Stimulated activated CD8-positive, alpha-beta memory T cell treated with anti-CD3 and anti-CD28 coated beads, Interleukin-12 subunit alpha, Interleukin-12 subunit beta, amount 100 ng/mL, for 4 hours (primary cell): ENCODE measurements around the gene PTBP1.

Experiments used
- DNase-seq: peaks from one replicate; pipeline ENCODE4 v3.0.0-alpha.2; 2020; ENCODE audit warnings: low read depth

PTBP1 gene

DNA sequence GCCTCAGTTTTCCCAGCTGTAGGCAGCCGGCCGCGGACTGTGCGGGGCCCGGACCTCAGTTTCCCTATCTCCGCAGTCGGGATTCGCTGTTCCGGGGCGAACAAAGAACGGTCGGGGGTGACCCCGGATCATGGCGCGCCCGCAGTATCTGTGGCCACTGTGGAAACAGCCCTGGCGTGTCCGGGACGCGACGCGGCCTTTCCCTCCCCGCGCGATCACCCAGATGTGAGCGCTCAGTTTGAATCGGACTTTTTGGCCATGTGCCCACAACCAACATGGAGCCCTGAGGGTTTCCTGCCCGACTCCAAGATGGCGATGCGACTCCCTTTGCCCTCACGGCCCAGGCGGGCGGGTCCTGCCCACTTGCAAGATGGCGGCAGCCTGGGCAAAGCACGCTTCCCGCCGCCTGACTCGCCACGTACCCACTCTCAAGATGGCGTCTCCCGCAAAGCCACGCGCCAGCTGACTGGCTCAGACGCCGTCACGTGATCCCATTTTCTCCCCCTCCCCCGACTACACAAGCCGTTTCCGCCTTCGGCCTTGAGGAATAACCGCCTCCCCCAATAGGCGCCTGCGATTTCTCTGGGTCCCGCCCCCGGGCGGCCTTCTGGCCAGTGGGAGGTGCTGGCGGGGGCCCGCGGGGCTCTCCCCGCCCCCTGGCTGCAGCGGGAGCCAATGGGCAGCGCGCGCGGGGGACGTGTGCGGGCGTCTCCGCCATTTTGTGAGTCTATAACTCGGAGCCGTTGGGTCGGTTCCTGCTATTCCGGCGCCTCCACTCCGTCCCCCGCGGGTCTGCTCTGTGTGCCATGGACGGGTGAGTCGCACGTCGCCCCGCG lies at the start of gene PTBP1:
TSS of gene PTBP1 (plus strand) at position 761 of the 836 bp plus-strand sequence. CDS start at position 807, 46 bp downstream.
- DNase-seq, result peak; percentile 98

DNA sequence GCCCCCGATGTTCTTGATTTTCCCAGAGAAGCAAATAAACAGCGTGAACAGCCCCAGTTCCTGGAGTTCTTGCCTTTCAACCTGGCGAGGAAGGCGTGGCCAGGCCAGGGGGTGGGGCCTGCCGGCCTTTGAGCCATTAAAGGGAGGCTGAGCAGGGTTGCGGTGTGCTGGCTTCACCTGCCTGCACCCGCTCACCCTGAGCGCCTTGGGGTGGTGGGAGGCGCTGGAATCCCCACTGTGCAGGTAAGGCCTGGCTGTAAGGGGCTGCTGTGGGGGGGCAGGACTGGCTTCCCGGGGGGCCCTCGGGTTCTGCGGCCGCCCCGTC lies 49.0 kb upstream of the PTBP1 start:
- DNase-seq, result no peak

DNA sequence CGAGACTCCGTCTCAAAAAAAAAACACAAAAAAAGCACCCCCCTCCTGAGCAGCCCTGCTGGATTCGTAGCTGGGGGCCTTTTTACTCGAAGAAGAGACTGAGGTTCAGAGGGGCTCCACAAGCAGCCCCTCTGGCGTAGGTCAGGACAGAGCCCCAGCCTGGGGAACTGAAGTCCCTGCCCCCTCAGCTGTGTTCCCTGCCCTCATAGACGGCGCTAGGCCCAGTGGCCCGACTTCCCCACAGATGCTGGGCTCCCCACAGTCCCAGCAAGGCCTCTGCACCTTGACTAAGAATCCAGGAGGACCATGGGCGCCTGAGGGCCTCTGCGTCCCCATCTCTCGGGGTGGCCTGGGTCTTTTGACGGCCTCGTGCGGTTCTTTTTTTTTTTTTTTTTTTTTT lies 47.4 kb upstream of the PTBP1 start:
- no peak for DNase-seq

DNA sequence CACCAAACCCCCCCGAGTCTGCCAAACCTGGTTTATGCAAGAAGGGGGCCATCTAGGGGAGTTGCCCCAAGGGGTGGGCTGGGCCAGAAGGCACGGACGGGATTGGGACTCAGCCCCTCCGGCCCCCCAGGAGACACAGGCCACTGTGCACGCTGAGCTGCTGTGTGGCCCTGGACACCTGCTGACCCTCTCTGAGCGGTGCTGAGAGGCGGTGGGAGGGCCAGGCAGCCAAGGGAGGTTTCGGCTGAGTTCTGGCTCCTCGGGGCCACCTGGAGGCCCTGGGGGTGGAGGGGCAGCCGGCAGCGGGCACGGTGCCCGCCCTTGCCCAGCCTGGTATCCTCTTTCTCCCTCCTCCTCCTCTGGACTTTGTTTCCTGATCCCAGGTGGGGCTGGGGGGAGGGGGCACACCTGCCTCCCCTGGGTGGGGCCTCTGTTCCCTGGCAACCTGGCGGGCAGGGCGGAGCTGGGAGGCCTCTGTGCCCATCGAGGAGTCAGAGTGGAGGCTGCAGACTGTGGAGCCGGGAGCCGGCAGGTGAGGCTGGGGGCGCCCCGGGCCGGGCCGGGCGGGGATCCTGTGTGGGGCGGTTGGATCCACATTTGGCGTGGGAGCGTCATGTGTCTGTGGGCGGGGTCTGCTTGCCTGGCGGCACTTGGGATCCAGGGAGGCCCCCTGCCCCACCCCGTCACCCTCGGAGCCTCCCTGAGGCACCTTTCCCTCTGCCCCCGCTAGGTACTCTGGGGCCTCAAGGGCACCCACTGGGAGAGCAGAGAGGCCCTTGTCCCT lies 46.4 kb upstream of the PTBP1 start, which contains the start of gene MISP:
TSS of gene MISP (plus strand) at position 473 of the 784 bp plus-strand sequence. CDS start 5,835 bp downstream, outside the sequence.
- no peak for DNase-seq

DNA sequence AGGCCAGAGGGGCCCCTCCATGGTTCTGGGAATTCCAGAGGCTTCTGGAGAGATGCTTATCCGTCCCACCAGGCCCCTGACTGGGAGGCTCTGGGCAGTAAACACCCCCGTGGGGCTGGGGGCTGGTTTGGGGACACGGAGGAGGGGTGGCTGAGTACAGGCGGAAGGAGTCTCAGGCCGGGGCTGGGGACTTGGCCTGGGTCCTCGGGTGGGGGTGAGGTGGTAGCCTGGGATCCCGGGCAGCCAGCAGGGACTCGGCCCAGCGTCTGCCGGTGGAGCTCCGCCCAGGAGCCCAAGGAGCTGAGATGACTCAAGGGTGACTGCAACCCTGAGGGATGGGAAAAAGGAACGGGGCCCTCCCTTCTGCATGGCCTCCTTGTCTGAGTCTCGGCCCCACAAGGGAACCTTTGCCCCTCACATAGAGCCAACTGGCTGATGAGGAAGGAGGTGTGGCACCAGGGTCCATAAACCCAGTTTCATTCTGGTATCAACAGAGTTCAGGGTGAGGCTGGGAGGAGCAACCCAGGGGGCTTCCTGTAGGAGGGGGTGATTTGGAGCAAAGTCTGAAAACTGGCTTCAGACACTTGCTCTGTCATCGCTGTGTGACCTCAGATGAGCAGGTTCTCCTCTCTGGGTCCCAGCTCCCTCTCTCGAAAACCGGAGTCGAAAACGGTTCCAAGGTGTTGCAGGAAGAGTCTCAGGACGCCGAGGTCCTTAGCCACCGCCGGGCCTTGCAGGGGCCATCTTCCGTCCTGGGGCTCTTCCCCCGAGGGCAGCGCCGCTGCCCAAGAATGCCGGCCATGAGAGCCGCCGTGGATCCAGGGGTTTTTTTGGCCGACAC lies 45.5 kb upstream of the PTBP1 start:
- no peak for DNase-seq

DNA sequence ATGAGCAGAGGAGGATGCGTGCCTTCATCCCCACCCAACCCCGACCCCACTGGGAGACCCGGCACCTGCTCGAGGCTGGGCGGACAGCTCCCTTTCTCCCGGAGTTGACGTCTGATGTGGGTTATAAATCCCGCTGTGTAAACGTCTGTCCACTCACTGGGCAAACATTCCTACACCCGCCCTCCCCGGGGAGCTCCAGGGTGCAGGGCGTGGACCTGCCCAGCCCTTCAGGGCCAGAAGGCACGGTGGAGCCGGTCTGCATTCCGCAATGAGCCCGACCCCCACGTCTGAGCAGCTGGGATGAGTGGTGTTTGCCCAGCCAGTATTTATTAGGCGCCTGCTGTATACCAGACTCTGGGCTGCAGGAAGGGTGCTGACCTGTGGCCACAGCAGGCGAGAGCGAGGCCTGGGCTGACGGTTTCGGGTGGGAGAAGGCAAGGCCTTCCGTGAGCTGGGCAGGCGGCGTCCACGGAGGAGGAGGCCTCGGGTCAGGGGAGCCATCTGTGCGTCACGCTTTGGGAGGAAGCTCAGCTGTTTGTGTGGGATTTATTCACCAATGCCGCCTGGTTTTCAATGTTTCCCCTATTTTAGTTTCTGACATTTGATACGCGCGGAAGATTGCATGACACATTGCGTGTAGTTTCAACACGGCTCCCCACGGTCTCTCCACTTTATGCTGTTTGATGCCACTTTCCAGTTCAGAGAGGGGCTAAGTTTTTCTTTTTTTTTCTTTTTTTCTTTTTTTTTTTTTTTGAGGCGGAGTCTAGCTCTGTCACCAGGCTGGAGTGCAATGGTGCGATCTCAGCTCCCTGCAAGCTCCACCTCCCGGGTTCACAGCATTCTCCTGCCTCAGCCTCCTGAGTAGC lies 44.4 kb upstream of the PTBP1 start:
- no peak for DNase-seq

DNA sequence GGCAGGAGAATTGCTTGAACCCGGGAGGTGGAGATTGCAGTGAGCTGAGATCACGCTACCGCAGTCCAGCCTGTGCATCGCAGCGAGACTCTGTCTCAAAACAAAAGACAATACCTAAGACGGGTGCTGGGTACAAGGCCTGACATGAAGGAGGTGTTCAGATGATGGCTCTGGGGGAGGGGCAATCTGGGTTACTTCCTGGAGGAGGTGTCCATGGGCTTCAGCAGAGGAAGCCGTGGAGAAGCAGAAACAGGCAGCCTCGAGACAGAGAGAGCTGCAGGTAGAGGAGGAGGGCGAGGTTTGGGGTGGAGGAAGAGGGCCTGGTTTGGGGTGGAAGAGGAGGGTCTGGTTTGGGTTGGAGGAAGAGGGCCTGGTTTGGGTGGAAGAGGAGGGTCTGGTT lies 42.7 kb upstream of the PTBP1 start:
- no peak for DNase-seq

DNA sequence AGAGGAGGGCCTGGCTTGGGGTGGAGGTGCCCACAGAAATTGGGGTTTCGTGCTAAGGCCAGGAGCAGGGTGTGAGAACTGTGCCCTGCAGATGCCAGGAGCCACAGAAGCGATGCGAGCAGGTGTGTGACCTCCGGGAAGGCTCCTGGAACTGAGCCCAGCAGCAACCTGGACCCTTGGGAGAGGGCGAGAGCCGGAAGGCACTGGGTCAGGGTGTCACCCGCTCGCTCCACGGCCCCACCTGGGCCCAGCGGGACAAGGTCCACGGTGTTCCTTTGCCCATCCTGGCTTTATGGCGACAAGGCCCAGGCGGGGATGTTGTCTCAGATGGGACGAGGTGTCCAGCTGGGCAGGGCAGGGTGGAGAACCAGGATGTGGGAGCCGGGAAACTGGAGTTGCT lies 42.2 kb upstream of the PTBP1 start:
- no peak for DNase-seq

DNA sequence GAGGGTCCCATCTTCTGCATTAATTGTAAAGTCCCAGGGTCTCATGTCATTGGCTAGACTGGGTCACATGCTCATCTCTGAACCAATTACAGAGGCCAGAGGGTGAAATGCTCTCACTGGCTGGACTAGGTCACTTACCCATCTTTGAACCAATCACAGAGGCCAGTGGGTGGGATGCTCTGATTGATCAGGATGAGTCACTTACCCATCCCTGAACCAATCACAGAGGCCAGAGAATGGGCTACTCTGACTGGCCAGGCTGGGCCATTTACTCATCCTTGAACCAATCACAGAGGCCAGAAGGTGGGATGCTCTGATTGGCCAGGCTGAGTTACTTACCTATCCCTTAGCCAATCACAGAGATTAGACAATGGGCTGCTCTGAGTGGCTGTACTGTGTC lies 41.0 kb upstream of the PTBP1 start:
- DNase-seq, result no peak

DNA sequence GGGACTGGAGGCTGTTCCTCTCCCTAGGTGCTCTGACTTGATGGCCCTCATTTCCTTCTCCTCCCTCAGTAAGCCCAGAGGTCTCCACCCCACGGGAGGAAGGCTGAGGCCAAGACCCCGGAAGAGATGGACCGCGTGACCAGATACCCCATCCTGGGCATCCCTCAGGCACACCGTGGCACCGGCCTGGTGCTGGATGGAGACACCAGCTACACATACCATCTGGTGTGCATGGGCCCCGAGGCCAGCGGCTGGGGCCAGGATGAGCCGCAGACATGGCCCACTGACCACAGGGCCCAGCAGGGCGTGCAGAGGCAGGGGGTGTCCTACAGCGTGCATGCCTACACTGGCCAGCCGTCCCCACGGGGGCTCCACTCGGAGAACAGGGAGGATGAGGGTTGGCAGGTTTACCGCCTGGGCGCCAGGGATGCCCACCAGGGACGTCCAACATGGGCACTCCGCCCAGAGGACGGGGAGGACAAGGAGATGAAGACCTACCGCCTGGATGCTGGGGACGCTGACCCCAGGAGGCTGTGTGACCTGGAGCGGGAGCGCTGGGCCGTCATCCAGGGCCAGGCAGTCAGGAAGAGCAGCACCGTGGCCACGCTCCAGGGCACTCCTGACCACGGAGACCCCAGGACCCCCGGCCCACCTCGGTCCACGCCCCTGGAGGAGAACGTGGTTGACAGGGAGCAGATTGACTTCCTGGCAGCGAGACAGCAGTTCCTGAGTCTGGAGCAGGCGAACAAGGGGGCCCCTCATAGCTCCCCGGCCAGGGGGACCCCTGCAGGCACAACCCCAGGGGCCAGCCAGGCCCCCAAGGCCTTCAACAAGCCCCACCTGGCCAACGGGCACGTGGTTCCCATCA lies 40.2 kb upstream of the PTBP1 start:
- DNase-seq, result no peak

DNA sequence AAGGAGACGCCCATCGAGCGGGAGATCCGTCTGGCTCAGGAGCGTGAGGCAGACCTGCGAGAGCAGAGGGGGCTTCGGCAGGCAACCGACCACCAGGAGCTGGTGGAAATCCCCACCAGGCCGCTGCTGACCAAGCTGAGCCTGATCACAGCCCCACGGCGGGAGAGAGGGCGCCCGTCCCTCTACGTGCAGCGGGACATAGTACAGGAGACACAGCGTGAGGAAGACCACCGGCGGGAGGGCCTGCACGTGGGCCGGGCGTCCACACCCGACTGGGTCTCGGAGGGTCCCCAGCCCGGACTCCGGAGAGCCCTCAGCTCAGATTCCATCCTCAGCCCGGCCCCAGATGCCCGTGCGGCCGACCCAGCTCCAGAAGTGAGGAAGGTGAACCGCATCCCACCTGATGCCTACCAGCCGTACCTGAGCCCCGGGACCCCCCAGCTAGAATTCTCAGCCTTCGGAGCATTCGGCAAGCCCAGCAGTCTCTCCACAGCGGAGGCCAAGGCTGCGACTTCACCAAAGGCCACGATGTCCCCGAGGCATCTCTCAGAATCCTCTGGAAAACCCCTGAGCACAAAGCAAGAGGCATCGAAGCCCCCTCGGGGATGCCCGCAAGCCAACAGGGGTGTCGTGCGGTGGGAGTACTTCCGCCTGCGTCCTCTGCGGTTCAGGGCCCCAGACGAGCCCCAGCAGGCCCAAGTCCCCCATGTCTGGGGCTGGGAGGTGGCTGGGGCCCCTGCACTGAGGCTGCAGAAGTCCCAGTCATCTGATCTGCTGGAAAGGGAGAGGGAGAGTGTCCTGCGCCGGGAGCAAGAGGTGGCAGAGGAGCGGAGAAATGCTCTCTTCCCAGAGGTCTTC lies 39.2 kb upstream of the PTBP1 start:
- no peak for DNase-seq

DNA sequence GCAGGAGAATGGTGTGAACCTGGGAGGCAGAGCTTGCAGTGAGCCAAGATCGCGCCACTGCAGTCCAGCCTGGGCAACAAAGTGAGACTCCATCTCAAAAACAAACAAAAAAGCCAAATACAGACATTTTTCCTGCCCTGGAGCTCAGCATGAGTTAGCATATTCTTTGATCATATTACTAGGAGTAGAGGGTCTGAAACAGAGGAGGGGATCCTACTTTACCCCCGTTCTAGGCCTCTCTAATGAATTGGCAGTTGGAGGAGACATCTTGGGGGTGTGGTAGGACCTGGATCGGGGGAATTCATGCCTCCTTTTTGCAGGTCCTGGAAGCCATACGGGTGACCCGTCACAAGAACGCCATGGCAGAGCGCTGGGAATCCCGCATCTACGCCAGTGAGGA lies 34.1 kb upstream of the PTBP1 start:
- no peak for DNase-seq

DNA sequence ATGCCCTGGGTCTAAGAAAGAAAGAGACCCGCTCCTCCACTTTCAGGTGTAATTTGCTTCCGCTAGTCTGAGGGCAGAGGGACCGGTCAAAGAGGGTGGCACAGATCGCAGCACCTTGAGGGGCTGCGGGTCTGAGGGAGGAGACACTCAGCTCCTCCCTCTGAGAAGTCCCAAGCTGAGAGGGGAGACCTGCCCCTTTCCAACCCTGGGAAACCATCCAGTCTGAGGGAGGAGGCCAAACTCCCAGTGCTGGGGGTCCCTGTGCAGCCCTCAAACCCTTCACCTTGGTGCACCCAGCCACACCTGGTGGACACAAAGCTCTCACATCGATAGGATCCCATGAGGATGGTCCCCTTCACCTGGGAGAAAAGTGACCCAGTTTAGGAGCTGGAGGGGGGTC lies 33.4 kb upstream of the PTBP1 start:
- DNase-seq, result no peak

DNA sequence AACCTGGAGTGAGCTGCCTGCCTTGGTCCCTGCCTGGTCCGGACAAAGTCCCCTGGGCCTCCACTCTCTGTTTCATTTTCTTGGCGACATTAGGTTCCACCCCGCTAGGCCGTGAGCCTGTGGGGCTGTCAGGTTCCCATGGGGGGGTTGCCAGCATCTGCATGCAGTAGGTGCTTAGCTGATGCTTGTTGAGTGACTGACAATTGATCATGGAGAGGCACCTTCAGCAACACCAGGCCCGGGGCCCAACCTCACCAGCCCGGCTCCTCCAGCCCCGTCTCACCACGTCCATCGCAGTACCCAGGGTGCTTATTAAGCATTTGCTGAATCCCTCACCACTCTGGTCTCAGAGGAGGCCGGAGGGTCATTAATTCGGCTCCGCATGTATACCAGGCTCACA lies 33.0 kb upstream of the PTBP1 start:
- DNase-seq, result no peak

DNA sequence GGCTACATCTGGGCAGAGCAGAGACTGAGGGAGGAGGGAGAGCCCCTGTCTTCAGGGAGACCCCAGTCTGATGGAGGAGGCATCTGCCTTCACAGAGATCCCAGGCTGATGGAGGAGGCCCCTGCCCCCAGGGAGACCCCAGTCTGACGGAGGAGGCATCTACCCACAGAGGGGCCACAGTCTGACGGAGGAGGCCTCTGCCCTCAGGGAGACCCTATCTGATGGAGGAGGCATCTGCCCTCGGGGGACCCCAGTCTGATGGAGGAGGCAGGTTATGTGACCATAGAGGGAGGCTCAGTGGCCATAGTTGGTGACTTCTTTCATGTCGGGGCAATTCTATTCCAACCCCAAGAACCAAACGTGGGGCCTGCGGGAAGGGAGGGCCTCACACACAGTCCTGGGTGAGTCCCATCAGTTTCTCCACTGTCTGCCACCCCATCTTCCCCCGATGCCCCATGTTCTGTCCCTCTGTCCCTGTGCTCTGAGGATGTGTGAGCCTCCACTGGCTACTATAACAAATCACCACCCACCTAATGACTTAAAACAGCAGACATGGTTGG lies 32.0 kb upstream of the PTBP1 start:
- DNase-seq, result no peak

DNA sequence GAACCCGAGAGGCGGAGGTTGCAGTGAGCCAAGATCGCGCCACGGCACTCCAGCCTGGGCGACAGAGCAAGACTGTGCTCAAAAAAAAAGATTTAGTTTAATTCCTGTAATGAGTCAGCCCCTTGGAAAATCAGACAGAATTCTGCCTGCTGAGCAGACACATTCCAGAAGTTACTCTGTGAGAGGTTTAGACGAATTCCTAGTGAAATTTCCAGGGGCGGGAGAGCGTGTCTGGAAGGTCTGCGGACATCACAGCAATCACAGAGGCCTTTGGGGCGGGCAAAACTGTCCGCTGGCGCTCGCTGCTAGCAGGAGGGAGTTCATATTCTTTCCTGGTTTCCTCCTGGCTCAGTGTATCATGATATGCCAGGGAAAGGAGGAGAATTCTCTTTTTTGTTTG lies 28.8 kb upstream of the PTBP1 start:
- DNase-seq, result no peak

DNA sequence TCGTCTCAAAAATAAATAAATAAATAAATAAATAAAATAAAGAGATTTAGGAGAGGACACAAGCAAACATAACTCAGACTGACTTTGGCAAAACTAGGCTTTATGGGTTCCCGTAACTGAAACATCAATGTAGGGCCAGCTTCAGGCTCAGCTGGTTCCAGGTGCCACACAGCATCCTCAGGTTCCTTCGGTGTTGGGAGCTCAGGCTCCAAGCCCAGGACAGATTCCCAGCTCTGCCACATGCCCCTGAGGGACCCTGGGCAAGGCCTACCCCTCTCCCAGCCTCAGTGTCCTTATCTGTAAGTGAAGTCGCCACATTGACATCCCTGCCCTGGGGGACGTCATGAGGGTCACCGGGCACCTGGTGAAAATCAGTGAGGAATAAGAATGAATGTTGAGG lies 27.6 kb upstream of the PTBP1 start:
- DNase-seq, result no peak

DNA sequence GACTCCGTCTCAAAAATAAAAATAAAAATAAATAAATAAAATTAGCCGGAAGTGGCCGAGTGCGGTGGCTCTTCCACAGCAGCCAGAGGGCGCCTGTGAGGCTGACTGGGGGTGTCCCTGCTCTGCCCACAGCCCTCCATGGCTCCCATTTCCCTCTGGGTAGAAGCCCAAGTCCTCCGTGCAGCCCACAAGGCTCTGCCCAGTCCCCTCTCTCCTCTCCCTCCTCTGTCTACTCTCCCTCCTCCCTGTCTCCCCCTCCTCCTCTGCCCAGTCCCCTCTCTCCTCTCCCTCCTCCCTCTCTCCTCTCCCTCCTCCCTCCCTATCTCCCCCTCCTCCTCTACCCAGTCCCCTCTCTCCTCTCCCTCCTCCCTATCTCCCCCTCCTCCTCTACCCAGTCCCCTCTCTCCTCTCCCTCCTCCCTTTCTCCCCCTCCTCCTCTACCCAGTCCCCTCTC lies 25.9 kb upstream of the PTBP1 start:
- DNase-seq, result no peak

DNA sequence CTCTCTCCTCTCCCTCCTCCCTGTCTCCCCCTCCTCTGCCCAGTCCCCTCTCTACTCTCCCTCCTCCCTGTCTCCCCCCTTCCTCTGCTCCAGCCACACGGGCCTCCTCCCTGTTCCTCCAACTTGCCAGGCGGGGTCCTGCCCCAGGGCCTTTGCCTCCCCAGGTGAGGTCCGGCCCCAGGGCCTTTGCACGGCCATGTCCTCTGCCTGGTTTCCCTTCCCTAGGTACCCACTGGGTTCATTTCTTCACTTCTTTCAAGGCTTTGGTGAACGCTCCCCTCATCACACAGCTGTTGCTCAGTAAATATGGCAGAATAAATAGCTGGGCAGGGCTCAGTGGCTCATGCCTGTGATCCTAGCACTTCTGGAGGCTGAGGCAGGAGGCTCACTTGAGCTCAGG lies 25.2 kb upstream of the PTBP1 start:
- no peak for DNase-seq
